PC-9 (cell line): ENCODE results near the gene CFAP46. TPM values are rescaled to one million over a fixed set of nuclear protein-coding genes. Genes with fewer than 3 reads are reported as not detected.

Experiments
- BruUV-seq: library from RNA; stranded (reverse); fragments of 400-500 nt; replicated peaks from 2 replicates; lab custom pipeline; 2021; lab: Mats Ljungman, UMichigan
- CTCF ChIA-PET: fragments of 300-600 bp; sonication (Branson Sonifier 250); formaldehyde crosslinking; loops from one replicate; lab custom pipeline; 2022; ENCODE audit warnings: antibody characterized with exemption; lab: Charles Lee
- POLR2A ChIA-PET: fragments of 300-600 bp; sonication (Branson Sonifier 250); formaldehyde crosslinking; loops from one replicate; lab custom pipeline; 2022; ENCODE audit warnings: antibody characterized with exemption; ENCODE audit not compliant: unreplicated experiment; lab: Charles Lee
- DNase-seq, 2 experiments: peaks; one replicate each; pipeline versions ENCODE4 v3.0.0 to v3.0.0-alpha.2; 2015 to 2022; ENCODE audit warnings: mixed read lengths in 1 of 2
- H2AFZ ChIP-seq: fragments of 200-600 bp; sonication (generic); 2 replicates; pipeline ENCODE4 v1.8.1; 2017; ENCODE audit warnings: antibody characterized with exemption
- H3F3A ChIP-seq: fragments of 200-600 bp; sonication (generic); 2 replicates; pipeline ENCODE4 v1.8.1; 2017; ENCODE audit warnings: antibody characterized with exemption, mild to moderate bottlenecking, low read depth; ENCODE audit not compliant: insufficient read depth
- H3K27ac ChIP-seq: fragments of 200-600 bp; sonication (generic); 2 replicates; pipeline ENCODE4 v1.6.1; 2016; ENCODE audit warnings: mixed run types
- H3K27me3 ChIP-seq: fragments of 200-600 bp; sonication (generic); 2 replicates; pipeline ENCODE4 v1.6.1; 2016; ENCODE audit warnings: low read depth, mixed run types; ENCODE audit not compliant: insufficient read depth
- H3K36me3 ChIP-seq: fragments of 200-600 bp; sonication (generic); 2 replicates; pipeline ENCODE4 v1.6.1; 2016; ENCODE audit warnings: low read depth, mixed run types
- H3K4me1 ChIP-seq: fragments of 200-600 bp; sonication (generic); replicated peaks from 2 replicates; pipeline ENCODE4 v1.6.1; 2016; ENCODE audit warnings: mixed run types; ENCODE audit not compliant: insufficient read depth
- H3K4me2 ChIP-seq: fragments of 200-600 bp; sonication (generic); 2 replicates; pipeline ENCODE4 v1.6.1; 2017; ENCODE audit warnings: mixed run types
- H3K4me3 ChIP-seq: fragments of 200-600 bp; sonication (generic); 2 replicates; pipeline ENCODE4 v1.6.1; 2016; ENCODE audit warnings: mixed run types
- H3K79me2 ChIP-seq: fragments of 200-600 bp; sonication (generic); 2 replicates; pipeline ENCODE4 v1.6.1; 2017; ENCODE audit warnings: low read depth, mixed run types
- H3K9me2 ChIP-seq: fragments of 200-600 bp; sonication (generic); 2 replicates; pipeline ENCODE4 v1.8.1; 2017; ENCODE audit warnings: mild to moderate bottlenecking; ENCODE audit not compliant: insufficient read depth
- H3K9me3 ChIP-seq: fragments of 200-600 bp; sonication (generic); 2 replicates; pipeline ENCODE4 v1.8.1; 2016; ENCODE audit warnings: low read depth; ENCODE audit not compliant: insufficient read depth
- H4K20me1 ChIP-seq: fragments of 200-600 bp; sonication (generic); 2 replicates; pipeline ENCODE4 v1.8.1; 2017; ENCODE audit not compliant: insufficient read depth
- EZH2 ChIP-seq: fragments of 200-600 bp; sonication (generic); IDR thresholded peaks from 2 replicates; pipeline ENCODE4 v1.8.0; 2017; ENCODE audit warnings: antibody characterized with exemption, low read depth
- intact Hi-C: fragments of 100-400 bp; cut with micrococcal nuclease; formaldehyde crosslinking; loops from one replicate; pipeline ENCODE4 v1.10.0; 2022; ENCODE audit not compliant: unreplicated experiment
- total RNA-seq: library from RNA; stranded (reverse); gene quantifications from 2 replicates; pipeline ENCODE4 v1.2.3, GENCODE V29; 2021
- TF ChIP-seq, protein P1 (sequence below): fragments of 200-600 bp; sonication (generic); conservative IDR thresholded peaks from 2 replicates; pipeline ENCODE4 v1.6.1; 2017; ENCODE audit warnings: mixed run types, antibody characterized with exemption, mild to moderate bottlenecking, moderate library complexity

CFAP46 gene
- total RNA-seq, 1 experiment from 2014 or later: not detected

DNA sequence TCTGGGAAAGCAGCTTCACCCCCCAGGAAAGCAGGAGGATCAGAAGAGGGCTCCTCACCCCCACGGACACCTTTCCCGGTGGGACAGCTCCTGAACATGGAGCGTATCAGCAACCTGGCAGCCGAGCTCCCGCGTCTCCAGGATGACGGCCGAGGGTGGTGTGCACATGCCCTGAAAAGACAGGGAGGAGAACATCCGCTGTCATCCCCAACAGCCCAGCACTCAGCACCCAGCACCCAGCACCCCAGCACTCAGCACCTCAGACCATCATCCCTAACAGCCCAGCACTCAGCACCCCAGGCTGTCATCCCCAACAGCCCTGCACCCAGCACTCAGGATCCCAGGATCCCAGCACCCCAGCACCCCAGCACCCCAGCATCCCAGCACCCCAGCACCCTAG is 3.9 kb upstream of the CFAP46 start:
- H3F3A ChIP-seq: no peaks in the 10 kb centered on the region
- no peaks in the 10 kb centered on the region for H3K79me2 ChIP-seq
- TF ChIP-seq EZH2: no peak
- TF ChIP-seq, protein P1, sequence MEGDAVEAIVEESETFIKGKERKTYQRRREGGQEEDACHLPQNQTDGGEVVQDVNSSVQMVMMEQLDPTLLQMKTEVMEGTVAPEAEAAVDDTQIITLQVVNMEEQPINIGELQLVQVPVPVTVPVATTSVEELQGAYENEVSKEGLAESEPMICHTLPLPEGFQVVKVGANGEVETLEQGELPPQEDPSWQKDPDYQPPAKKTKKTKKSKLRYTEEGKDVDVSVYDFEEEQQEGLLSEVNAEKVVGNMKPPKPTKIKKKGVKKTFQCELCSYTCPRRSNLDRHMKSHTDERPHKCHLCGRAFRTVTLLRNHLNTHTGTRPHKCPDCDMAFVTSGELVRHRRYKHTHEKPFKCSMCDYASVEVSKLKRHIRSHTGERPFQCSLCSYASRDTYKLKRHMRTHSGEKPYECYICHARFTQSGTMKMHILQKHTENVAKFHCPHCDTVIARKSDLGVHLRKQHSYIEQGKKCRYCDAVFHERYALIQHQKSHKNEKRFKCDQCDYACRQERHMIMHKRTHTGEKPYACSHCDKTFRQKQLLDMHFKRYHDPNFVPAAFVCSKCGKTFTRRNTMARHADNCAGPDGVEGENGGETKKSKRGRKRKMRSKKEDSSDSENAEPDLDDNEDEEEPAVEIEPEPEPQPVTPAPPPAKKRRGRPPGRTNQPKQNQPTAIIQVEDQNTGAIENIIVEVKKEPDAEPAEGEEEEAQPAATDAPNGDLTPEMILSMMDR: no peak
- H3K4me1 ChIP-seq: no peaks in the 10 kb centered on the region
- no peaks in the 10 kb centered on the region for H3K9me3 ChIP-seq
- H3K4me2 ChIP-seq: no peak overlapping the region
- H3K27me3 ChIP-seq: peaks cover 44% of the 10 kb centered on the region
- no peaks in the 10 kb centered on the region for H3K36me3 ChIP-seq
- intact Hi-C loops: no loop called here
- no peak for DNase-seq
- no peaks in the 10 kb centered on the region for H3K9me2 ChIP-seq
- H3K4me3 ChIP-seq: no peak overlapping the region
- BruUV-seq: no TSS peak
- no peak overlapping the region for H2AFZ ChIP-seq
- H4K20me1 ChIP-seq: no peaks in the 10 kb centered on the region
- no peak overlapping the region for H3K27ac ChIP-seq
- POLR2A ChIA-PET: no interaction called here
- CTCF ChIA-PET: no interaction called here

DNA sequence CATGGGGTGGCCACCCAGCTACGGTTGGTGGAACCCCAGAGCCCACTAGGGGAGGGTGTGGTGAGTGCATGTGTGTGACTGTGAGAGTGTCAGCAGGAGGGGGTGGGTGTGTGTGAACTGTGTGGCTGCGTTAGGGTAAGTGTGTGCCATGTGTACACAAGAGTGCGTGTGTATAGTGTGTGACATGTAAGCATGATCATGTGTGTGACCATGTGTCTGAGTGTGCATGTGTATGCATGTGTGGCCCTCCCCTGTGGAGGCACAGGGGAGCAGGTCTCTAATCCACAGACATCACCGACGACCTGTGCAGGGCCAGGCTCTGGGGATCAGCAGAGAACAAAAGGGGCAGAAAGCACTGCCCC is 3.5 kb upstream of the CFAP46 start:
- H3K27me3 ChIP-seq: peaks cover 39% of the 10 kb centered on the region
- H3F3A ChIP-seq: no peaks in the 10 kb centered on the region
- no peaks in the 10 kb centered on the region for H3K9me2 ChIP-seq
- BruUV-seq: no TSS peak
- intact Hi-C loops: no loop called here
- H3K4me2 ChIP-seq: no peak overlapping the region
- POLR2A ChIA-PET: no interaction called here
- no peaks in the 10 kb centered on the region for H3K9me3 ChIP-seq
- DNase-seq: no peak
- no peak for TF ChIP-seq EZH2
- TF ChIP-seq, protein P1: no peak
- CTCF ChIA-PET: no interaction called here
- H3K27ac ChIP-seq: no peak overlapping the region
- H3K4me3 ChIP-seq: no peak overlapping the region
- H4K20me1 ChIP-seq: no peaks in the 10 kb centered on the region
- H2AFZ ChIP-seq: no peak overlapping the region
- no peaks in the 10 kb centered on the region for H3K4me1 ChIP-seq
- H3K36me3 ChIP-seq: no peaks in the 10 kb centered on the region
- H3K79me2 ChIP-seq: no peaks in the 10 kb centered on the region

DNA sequence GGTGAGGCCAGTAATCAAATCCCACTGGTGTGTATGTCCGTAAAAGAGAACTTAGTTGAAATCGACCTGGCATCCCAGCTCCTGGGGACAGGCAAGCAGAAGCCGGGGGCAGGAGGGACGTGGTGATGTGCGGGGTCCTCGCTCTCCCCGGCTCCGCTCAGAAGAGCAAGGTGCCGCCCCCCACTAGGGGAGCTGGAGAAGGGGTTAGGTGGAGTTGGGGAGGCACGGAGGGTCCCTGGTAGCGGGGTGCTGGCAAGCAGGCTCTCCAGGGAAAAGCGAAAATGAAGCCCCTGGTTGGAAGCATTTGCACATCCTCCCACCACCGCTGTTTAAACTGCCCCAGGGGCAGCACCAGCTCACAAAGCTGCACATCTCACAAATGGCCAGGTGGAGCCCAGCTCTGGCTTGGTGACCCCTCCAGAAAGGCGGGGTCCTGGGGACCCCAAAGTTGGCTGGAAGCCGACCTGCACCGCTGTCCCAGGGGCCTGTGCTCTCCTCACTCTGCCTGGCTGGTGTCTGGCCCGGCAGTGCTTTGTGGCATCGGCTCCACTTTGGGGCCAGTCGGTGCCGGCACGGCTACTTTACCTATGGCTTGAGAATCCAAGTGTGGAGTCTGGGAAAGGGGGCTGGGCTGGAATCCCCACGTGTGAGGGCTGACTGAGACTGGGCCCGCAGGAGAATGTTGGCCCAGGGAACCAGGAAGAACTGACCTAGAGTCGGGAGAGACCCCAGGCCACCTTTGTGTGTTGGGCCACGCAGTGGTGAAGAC is 2.9 kb upstream of the CFAP46 start:
- Histone ChIP-seq H3K4me3 (no peak overlapping the region), H3K4me1 (no peaks in the 10 kb centered on the region), H3K9me2 (no peaks in the 10 kb centered on the region), H4K20me1 (no peaks in the 10 kb centered on the region), H3K36me3 (no peaks in the 10 kb centered on the region), H3K27me3 (peaks cover 38% of the 10 kb centered on the region), H3K4me2 (no peak overlapping the region), H3F3A (no peaks in the 10 kb centered on the region), H2AFZ (no peak overlapping the region), H3K27ac (no peak overlapping the region), H3K79me2 (no peaks in the 10 kb centered on the region), H3K9me3 (no peaks in the 10 kb centered on the region)
- intact Hi-C loops: no loop called here
- no peak for DNase-seq
- ChIA-PET POLR2A (no interaction called here), CTCF (no interaction called here)
- no TSS peak for BruUV-seq
- no peak for TF ChIP-seq EZH2
- TF ChIP-seq, protein P1: no peak
